HEK293 (cell line): ENCODE results near the gene CABP7.

Experiments
- CTCF ChIP-seq: fragments of 450-650 bp; formaldehyde crosslinking; IDR thresholded peaks from 2 replicates; pipeline ENCODE4 v1.5.1; 2016; ENCODE audit warnings: missing biosample characterization, missing genetic modification characterization
- ELK4 ChIP-seq: IDR thresholded peaks from 2 replicates; pipeline ENCODE4 v1.6.1; 2011; ENCODE audit warnings: mild to moderate bottlenecking, low read depth, low read length, borderline replicate concordance
- FEZF1 ChIP-seq: fragments of 450-650 bp; formaldehyde crosslinking; IDR thresholded peaks from 2 replicates; pipeline ENCODE4 v1.5.1; 2016; ENCODE audit warnings: missing biosample characterization, missing genetic modification characterization
- SP2 ChIP-seq: fragments of 450-650 bp; formaldehyde crosslinking; IDR thresholded peaks from 2 replicates; pipeline ENCODE4 v1.5.1; 2016; ENCODE audit warnings: missing biosample characterization, missing genetic modification characterization
- SP7 ChIP-seq: fragments of 450-650 bp; formaldehyde crosslinking; IDR thresholded peaks from 2 replicates; pipeline ENCODE4 v1.5.1; 2016; ENCODE audit warnings: missing biosample characterization, missing genetic modification characterization
- YY1 ChIP-seq: fragments of 450-650 bp; formaldehyde crosslinking; IDR thresholded peaks from 2 replicates; pipeline ENCODE4 v1.5.1; 2018; ENCODE audit warnings: missing biosample characterization, missing genetic modification characterization
- ZBTB21 ChIP-seq: fragments of 450-650 bp; formaldehyde crosslinking; IDR thresholded peaks from 2 replicates; pipeline ENCODE4 v1.5.1; 2017; ENCODE audit warnings: missing biosample characterization, missing genetic modification characterization
- ZBTB49 ChIP-seq: fragments of 450-650 bp; formaldehyde crosslinking; IDR thresholded peaks from 2 replicates; pipeline ENCODE4 v1.5.1; 2016; ENCODE audit warnings: missing biosample characterization, missing genetic modification characterization, low read depth
- ZNF248 ChIP-seq: fragments of 450-650 bp; formaldehyde crosslinking; IDR thresholded peaks from 2 replicates; pipeline ENCODE4 v1.5.1; 2017; ENCODE audit warnings: missing biosample characterization, missing genetic modification characterization
- ZNF449 ChIP-seq: fragments of 450-650 bp; formaldehyde crosslinking; IDR thresholded peaks from 2 replicates; pipeline ENCODE4 v1.5.1; 2017; ENCODE audit warnings: missing biosample characterization, mild to moderate bottlenecking, missing genetic modification characterization, moderate library complexity
- ZNF488 ChIP-seq: fragments of 450-650 bp; formaldehyde crosslinking; IDR thresholded peaks from 2 replicates; pipeline ENCODE4 v1.5.1; 2016; ENCODE audit warnings: missing biosample characterization, missing genetic modification characterization
- ZNF623 ChIP-seq: fragments of 450-650 bp; formaldehyde crosslinking; IDR thresholded peaks from 2 replicates; pipeline ENCODE4 v1.5.1; 2016; ENCODE audit warnings: missing biosample characterization, missing genetic modification characterization
- ZNF768 ChIP-seq: fragments of 450-650 bp; formaldehyde crosslinking; IDR thresholded peaks from 2 replicates; pipeline ENCODE4 v1.5.1; 2018; ENCODE audit warnings: missing biosample characterization, mild to moderate bottlenecking, missing genetic modification characterization
- ZNF776 ChIP-seq: fragments of 450-650 bp; formaldehyde crosslinking; IDR thresholded peaks from 2 replicates; pipeline ENCODE4 v1.5.0; 2017; ENCODE audit warnings: missing biosample characterization, missing genetic modification characterization, borderline replicate concordance

- TF ChIP-seq CTCF (tag by site-specific recombination) = no peak
- TF ChIP-seq ZNF248 (tag by site-specific recombination) = no peak
- no peak for TF ChIP-seq ZNF776 (tag by site-specific recombination)
- no peak for TF ChIP-seq FEZF1
- TF ChIP-seq ZNF449 (tag by site-specific recombination) = no peak
- no peak for TF ChIP-seq SP7 (tag by site-specific recombination)
- peak; percentile 56; the same call in 1 of the 2 replicates for TF ChIP-seq ZNF768
- TF ChIP-seq ZBTB21 = no peak
- no peak for TF ChIP-seq SP2 (tag by site-specific recombination)
- no peak for TF ChIP-seq ZNF488 (tag by site-specific recombination)
- TF ChIP-seq ZBTB49 (tag by site-specific recombination) = no peak
- TF ChIP-seq YY1 (tag by site-specific recombination) = no peak
- no peak for TF ChIP-seq ZNF623
- no peak for TF ChIP-seq ELK4
These were observed 30.2 kb downstream of the CABP7 start for GRCh38 chr22:29750029-29750428.
